H1 (cell line): Measurements from ENCODE around the gene CRTC1.
"Not testable (repeated sequence)": the region's sequence is repeated elsewhere in the genome, so short reads cannot be mapped to it uniquely, and the experiment has no call there.

Source experiments
- ASH2L ChIP-seq: fragments of 200-600, 300-600 bp; sonication (generic); IDR thresholded peaks from one replicate; pipeline ENCODE4 v1.7.1; 2017; ENCODE audit warnings: low read length
- CTCF ChIP-seq, 3 experiments: IDR thresholded peaks; 1 replicate in 2 of 3; 2 replicates in 1 of 3; pipeline versions ENCODE4 v1.5.1 to v1.6.1; 2011; ENCODE audit warnings: low read length in 3 of 3, mild to moderate bottlenecking in 3 of 3, inconsistent platforms in 2 of 3, low read depth in 1 of 3, moderate library complexity in 1 of 3; ENCODE audit not compliant: insufficient read depth in 1 of 3; ENCODE audit errors: control extremely low read depth in 1 of 3
- EP300 ChIP-seq, 2 experiments: IDR thresholded peaks; 1 replicate in 1 of 2; 2 replicates in 1 of 2; pipeline ENCODE4 v1.6.1; 2011 to 2012; ENCODE audit warnings: low read depth in 2 of 2, low read length in 2 of 2, mild to moderate bottlenecking in 2 of 2, borderline replicate concordance in 1 of 2, inconsistent platforms in 1 of 2, moderate library complexity in 1 of 2
- GABPA ChIP-seq: IDR thresholded peaks from 2 replicates; pipeline ENCODE4 v1.6.1; 2011; ENCODE audit warnings: mild to moderate bottlenecking, low read length, moderate library complexity, borderline replicate concordance; ENCODE audit not compliant: insufficient read depth
- JUND ChIP-seq: IDR thresholded peaks from 2 replicates; pipeline ENCODE4 v1.6.1; 2011; ENCODE audit warnings: mild to moderate bottlenecking, improper control_type of control experiment, low read length
- MAX ChIP-seq: IDR thresholded peaks from 2 replicates; pipeline ENCODE4 v1.6.1; 2012; ENCODE audit warnings: inconsistent platforms
- NRF1 ChIP-seq: IDR thresholded peaks from 2 replicates; pipeline ENCODE4 v1.6.1; 2011; ENCODE audit warnings: mild to moderate bottlenecking, low read depth, low read length, improper control_type of control experiment
- POLR2A ChIP-seq, 2 experiments: IDR thresholded peaks; 1 replicate in 1 of 2; 2 replicates in 1 of 2; pipeline ENCODE4 v1.6.1; 2011; ENCODE audit warnings: low read depth in 2 of 2, low read length in 2 of 2, mild to moderate bottlenecking in 2 of 2; ENCODE audit errors: control extremely low read depth in 1 of 2
- POLR2AphosphoS5 ChIP-seq: IDR thresholded peaks from 2 replicates; pipeline ENCODE4 v1.6.1; 2011; ENCODE audit warnings: low read depth, low read length
- RAD21 ChIP-seq, 2 experiments: IDR thresholded peaks in 1 of 2; conservative IDR thresholded peaks in 1 of 2; 2 replicates each; pipeline ENCODE4 v1.6.1; 2011; ENCODE audit warnings: low read depth in 2 of 2, low read length in 2 of 2, improper control_type of control experiment in 1 of 2, inconsistent platforms in 1 of 2, mild to moderate bottlenecking in 1 of 2, moderate library complexity in 1 of 2
- TEAD4 ChIP-seq: IDR thresholded peaks from 2 replicates; pipeline ENCODE4 v1.6.1; 2012; ENCODE audit warnings: low read depth, low read length, inconsistent platforms, mixed read lengths
- ZNF274 ChIP-seq: IDR thresholded peaks from 2 replicates; pipeline ENCODE4 v1.7.0; 2012; ENCODE audit warnings: low read length, borderline replicate concordance; ENCODE audit errors: extremely low read depth

DNA sequence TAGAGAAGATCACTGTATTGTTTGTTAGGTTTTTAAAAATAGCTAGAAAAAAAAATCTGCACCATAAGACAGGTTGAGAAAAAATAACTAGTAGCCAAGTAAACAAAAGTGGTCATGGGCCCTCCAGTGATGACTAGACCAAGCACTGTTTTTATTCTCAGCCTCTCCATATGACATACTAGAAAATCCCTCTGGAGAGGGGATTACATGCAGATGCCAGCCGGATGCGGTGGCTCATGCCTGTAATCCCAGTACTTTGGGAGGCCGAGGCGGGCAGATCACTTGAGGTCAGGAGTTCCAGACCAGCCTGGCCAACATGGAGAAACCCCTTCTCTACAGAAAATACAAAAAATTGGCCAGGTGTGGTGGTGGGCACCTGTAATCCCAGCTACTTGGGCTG is 133.2 kb downstream of the CRTC1 start:
- TF ChIP-seq POLR2AphosphoS5; CTCF (IDR thresholded peaks at IDR 0.05; ENCODE audit: control extremely low read depth in 1 of 3, insufficient read depth in 1 of 3, low read depth in 1 of 3, low read length in 3 of 3); MAX; GABPA; NRF1; RAD21 (IDR thresholded peaks at IDR 0.05 in 1 of 2, conservative IDR thresholded peaks at IDR 0.05 in 1 of 2; ENCODE audit: low read depth in 2 of 2, low read length in 2 of 2); EP300 (IDR thresholded peaks at IDR 0.05; ENCODE audit: borderline replicate concordance in 1 of 2, low read depth in 2 of 2, low read length in 2 of 2); TEAD4; ZNF274; POLR2A (IDR thresholded peaks at IDR 0.05; ENCODE audit: control extremely low read depth in 1 of 2, low read depth in 2 of 2, low read length in 2 of 2); JUND; ASH2L: not testable (repeated sequence)
